ENCODE results near the gene MTUS2.

The MTUS2 gene

DNA sequence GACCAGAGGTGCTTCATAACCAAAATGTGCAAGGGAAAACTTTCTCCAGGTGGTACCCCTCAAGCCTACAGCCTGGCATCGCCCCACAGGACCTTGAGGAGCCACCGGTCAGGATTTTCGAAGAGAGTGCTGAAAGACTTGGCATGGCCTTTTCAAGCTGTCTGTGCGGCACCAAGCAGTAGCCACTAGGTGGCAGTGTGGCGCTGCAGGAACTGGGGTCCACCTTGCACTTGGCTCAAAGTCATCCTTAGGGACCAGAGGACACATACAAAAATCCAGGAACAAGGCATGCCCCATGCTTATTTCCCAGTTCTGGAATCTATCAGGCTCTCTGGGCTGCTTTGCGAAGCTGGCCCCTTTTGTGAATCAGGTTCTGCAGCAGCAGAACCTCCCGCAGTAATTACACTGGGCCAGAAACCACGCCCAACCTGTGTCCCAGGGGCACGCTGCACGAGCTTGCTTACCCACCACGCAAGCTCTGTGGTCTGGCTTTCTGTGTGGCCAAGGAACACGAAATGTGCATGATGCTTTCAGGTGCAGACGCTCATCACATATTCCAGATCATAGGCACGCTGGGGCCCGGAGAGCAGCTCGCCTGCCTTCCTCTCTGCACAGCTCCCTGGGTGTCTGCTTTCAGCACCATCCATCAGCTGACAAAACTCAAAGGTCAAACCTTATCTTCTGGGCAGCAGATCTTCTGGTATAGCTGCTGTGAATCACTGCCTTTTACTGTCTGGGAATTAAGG is 688.2 kb downstream of the MTUS2 start:
- peak; percentile 65 for DNase-seq (ENCODE audit: low read depth)

GRCh38 chr13:29508876-29509252 is 688.7 kb downstream of the MTUS2 start:
- no peak for DNase-seq (ENCODE audit: low read depth)

GRCh38 chr13:29509999-29510589 is 690.0 kb downstream of the MTUS2 start:
- no peak for DNase-seq (ENCODE audit: low read depth)

- DNase-seq (ENCODE audit: low read depth): no peak
Measured at GRCh38 chr13:29510651-29511084, 690.5 kb downstream of the MTUS2 start.

DNA sequence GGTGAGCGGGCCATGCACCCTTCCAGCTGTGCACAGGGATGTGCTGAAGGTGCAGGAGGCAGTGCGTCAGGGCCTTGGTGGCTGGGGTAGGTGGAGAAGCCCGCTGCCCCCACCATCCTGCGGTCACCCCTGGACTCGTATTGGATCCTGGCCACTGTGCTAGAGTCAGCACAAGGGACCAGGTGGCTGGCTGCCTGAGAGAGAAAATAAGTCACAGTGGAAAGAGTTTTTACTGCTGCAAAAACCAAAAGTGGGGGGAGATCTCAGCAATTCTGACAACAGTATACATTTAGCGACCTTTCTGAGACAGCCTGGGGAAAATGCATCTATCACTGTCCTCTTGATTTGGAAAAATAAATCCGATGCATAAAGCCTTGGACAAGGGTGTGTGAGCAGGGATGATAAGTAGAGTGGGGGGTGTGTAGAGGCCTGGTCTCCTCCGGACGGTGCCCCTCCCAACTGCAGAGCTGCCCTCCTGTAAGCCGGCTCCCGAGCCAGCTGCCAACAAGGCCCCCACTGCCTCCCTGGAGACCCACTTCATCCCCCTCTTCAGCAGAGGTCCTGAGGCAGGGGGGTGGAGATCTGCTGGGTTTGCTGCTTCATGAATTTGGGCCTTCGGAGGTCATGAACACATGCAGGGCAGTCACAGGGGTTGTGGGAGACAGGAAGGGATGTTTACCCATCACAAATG is 691.1 kb downstream of the MTUS2 start:
- no peak for DNase-seq (ENCODE audit: low read depth)

DNA sequence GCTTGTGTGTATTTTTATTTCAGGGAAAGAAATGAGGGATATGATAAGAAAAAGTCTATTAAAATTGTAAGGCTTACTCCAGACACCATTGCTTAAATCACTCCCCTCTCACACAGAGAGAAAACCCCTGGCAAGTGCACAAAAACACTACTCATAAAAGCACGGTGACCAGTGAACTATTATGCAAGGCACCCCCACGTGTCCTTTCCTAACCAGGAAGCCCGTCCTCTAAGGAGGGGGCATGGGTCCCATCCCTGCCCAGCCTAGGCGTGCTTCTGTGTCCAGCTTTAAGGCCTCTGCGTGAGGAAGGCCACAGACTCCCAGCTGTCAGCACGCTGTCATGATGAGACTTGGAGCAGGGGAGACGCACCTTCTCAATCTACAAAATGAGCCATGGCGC is 691.8 kb downstream of the MTUS2 start:
- DNase-seq (ENCODE audit: low read depth): no peak

DNA sequence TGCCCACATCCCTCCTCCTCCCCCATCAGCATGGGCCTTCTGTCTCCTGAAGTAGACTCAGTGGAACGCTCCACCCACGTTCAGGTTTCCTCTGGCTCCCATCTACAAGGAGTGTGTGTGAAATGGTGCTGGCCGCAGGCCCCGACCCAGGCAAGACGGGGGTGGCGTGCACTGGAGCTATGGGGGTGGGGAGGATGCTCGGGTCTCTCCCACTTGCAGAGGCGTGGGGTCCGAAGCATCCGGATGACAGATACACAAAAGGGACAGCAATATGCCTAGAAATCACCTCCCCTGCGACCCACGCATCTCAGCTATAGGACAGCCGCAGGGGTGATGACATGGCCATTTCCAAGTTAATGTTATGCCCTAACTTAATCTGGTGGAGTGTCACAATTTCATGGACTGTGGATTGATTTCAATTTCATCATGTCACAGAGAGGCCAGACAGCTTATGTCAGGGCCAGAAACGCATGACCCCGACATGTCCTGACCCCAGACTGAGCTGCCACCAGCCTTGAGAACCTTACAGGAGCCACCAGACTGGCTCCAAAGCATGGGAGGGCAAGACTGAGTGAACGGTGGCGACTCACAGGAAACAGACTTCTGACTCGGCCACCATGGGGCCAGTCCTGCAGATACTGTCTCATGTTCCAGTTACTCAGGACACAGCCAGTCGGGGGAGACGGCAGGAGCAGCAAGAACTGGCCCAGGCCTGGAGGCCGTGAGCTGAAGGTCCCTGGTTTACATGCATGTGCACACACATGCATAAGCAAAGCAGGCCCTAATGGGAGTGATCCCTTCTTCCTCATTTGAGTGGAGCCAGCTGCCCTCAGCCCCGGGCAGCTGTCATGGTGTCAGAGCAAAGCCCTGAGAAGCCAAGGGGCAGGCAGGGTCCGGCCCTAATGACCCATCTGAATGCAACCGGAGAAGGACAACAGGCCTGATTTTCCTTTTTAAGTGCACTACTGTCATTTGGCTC is 693.2 kb downstream of the MTUS2 start:
- no peak for DNase-seq (ENCODE audit: low read depth)

- no peak for DNase-seq (ENCODE audit: low read depth)
Measured at GRCh38 chr13:29513981-29514719, 694.0 kb downstream of the MTUS2 start.

GRCh38 chr13:29514720-29515310 is 694.7 kb downstream of the MTUS2 start:
- DNase-seq (ENCODE audit: low read depth): no peak

GRCh38 chr13:29515372-29515771 is 695.2 kb downstream of the MTUS2 start:
- DNase-seq (ENCODE audit: low read depth): no peak

- DNase-seq (ENCODE audit: low read depth): no peak
Measured at GRCh38 chr13:29516012-29516411, 695.9 kb downstream of the MTUS2 start.

- no peak for DNase-seq (ENCODE audit: low read depth)
Measured at GRCh38 chr13:29516880-29517279, 696.7 kb downstream of the MTUS2 start.

DNA sequence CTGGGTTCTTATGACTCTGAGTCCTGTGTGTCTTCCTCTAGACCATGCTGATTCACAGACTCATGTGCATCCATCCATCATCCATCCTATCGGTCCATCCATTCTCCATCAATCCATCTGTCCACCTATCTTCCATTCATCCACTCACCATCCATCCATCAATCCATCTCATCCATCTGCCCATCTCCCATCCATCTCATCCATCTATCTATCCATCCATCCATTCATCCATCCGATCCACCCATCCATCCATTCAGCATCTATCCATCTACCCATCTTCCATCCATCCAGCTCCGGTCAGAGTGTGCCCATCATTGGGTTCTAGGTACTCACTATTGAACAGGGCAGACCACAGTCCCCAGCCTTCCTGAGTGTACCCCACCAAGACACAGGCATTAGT is 699.8 kb downstream of the MTUS2 start:
- no peak for DNase-seq (ENCODE audit: low read depth)

DNA sequence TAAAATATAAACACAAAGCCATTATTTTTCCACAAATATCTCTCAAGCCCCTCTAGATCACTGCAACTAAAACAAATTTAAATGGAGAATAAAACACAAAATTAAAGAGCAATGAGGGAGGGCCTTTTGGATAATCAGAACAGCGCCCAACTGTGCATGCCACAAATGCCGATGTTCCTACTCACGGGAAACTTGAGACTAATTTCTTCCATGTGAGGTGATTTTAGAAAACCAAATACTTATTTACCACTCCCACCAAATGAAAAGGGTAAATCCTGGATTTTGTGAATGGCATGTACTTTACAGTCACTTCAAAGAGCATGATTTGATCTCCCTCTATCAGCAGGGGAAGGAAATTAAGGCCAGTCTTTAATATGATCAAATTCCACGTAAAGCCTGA is 700.5 kb downstream of the MTUS2 start:
- no peak for DNase-seq (ENCODE audit: low read depth)

GRCh38 chr13:29521336-29521735 is 701.2 kb downstream of the MTUS2 start:
- DNase-seq (ENCODE audit: low read depth): no peak

- no peak for DNase-seq (ENCODE audit: low read depth)
Measured at GRCh38 chr13:29522044-29522685, 702.0 kb downstream of the MTUS2 start.

- no peak for DNase-seq (ENCODE audit: low read depth)
Measured at GRCh38 chr13:29523199-29523961, 703.2 kb downstream of the MTUS2 start.

DNA sequence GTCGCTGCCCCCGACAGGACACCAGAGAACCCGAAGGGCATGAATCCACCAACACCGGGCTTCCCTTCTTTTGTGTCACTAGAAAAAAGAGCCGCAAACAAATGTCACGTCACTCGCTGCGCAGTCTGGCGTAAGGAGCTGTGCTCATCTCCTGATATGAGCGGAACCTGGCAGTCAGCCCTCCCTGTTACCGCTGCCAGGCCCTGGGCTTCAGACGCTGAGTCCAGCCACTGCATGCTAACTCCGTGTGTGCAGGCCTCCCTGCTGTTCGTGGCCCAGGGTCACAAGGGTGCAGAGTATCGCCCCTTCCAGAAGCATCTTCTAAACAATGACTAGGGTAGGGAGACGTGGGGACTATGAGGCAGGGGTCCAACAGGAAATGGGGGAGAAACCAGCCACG is 704.0 kb downstream of the MTUS2 start:
- DNase-seq (ENCODE audit: low read depth): no peak

DNA sequence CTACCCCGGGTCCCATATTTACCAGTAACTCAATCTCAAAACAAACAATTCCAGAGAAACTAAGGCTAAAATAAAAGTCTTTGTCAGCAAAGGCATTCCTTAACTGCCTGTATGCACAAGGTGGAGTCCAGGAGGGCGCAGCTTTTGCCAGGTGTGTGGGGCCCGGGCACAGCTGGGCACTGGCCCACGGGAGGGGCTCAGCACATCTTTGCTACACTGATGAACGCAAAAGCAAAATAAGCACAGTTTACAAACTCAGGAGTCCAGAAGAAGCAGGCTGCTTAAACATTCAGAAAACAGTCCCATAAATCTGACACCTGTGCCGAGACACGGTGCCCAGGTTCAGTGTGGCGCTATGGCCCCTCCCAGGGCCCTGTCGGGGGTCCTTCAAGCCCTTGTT is 704.5 kb downstream of the MTUS2 start:
- no peak for DNase-seq (ENCODE audit: low read depth)

GRCh38 chr13:29525757-29526156 is 705.6 kb downstream of the MTUS2 start:
- DNase-seq (ENCODE audit: low read depth): no peak

All from activated T-cell treated with anti-CD3 and anti-CD28 coated beads for 24 hours (primary cell).